Left colon (tissue), 2 donors: ENCODE measurements around the gene ZSCAN22. TPM values are rescaled to one million over a fixed set of nuclear protein-coding genes. Genes with fewer than 3 reads are reported as not detected.

Experiments used
- ATAC-seq: fragments of 200-7000 bp; cut with Tn5 transposase; one replicate; pipeline ENCODE4 v1.9.1; 2020; ENCODE audit warnings: mild to moderate bottlenecking, moderate library complexity
- DNase-seq, 2 donors: peaks; one replicate each; pipeline ENCODE4 v3.0.0-alpha.2; 2020
- intact Hi-C, 2 donors: fragments of 100-400 bp; cut with DNase I in 1 of 2; cut with micrococcal nuclease in 1 of 2; formaldehyde crosslinking; loops; one replicate each; pipeline versions ENCODE4 v1.11.2 to v1.14.0; 2022; cut with DNase I, micrococcal nuclease
- total RNA-seq, 2 donors: library from RNA; stranded (reverse); fragmentation: NEBNext Ultra II Directional; extraction: Animal tissue kit (Norgen Biotek cat#: 25700); gene quantifications; one replicate each; pipeline ENCODE4 v1.2.1, GENCODE V29; 2021
- donor health status: DM: no; HTN: no; CAD: no.
- donor health status: DM: yes; HTN: yes; CAD: no.

ZSCAN22 gene
- total RNA-seq, 2 donors from 2014 or later = 2.6 to 2.8 TPM

- ATAC-seq = no peak
- no peak for DNase-seq
- intact Hi-C loops = no loop called here
These were observed 15.4 kb upstream of the ZSCAN22 start for GRCh38 chr19:58311345-58311865.

GRCh38 chr19:58315580-58315979 is 11.2 kb upstream of the ZSCAN22 start:
- intact Hi-C loops = no loop called here

GRCh38 chr19:58317476-58318072 is 9.2 kb upstream of the ZSCAN22 start:
- no peak for DNase-seq
- intact Hi-C loops = no loop called here
- no peak for ATAC-seq

More at GRCh38 chr19:58315580-58315979, 11.2 kb upstream of the ZSCAN22 start:
- DNase-seq (no peak), ATAC-seq (no peak)

GRCh38 chr19:58318297-58318696 is 8.5 kb upstream of the ZSCAN22 start:
- DNase-seq (no peak), ATAC-seq (no peak)
- intact Hi-C loops = no loop called here

GRCh38 chr19:58319241-58319640 is 7.6 kb upstream of the ZSCAN22 start:
- no peak for DNase-seq
- intact Hi-C loops = no loop called here
- ATAC-seq = no peak

- DNase-seq = no peak
- no peak for ATAC-seq
- intact Hi-C loops = no loop called here
These were observed 1.3 kb upstream of the ZSCAN22 start for GRCh38 chr19:58325311-58326022.

- intact Hi-C loops = no loop called here
- ATAC-seq = peak; percentile 19
- DNase-seq = no peak
These were observed 287 bp upstream of the ZSCAN22 start for GRCh38 chr19:58326501-58326913.

- no peak for DNase-seq
- intact Hi-C loops = no loop called here
These were observed 2.2 kb downstream of the ZSCAN22 start for GRCh38 chr19:58328999-58329398.

GRCh38 chr19:58330458-58330857 is 3.7 kb downstream of the ZSCAN22 start:
- ATAC-seq (no peak), DNase-seq (no peak)
- intact Hi-C loops = no loop called here

More at GRCh38 chr19:58328999-58329398, 2.2 kb downstream of the ZSCAN22 start:
- no peak for ATAC-seq

- ATAC-seq (no peak), DNase-seq (no peak)
- intact Hi-C loops = no loop called here
These were observed 5.9 kb downstream of the ZSCAN22 start for GRCh38 chr19:58332697-58333096.

- intact Hi-C loops = no loop called here
- no peak for ATAC-seq
- no peak for DNase-seq
These were observed 8.0 kb downstream of the ZSCAN22 start for GRCh38 chr19:58334691-58335249.

- intact Hi-C loops = no loop called here
- ATAC-seq (no peak), DNase-seq (no peak)
These were observed 8.8 kb downstream of the ZSCAN22 start for GRCh38 chr19:58335630-58336029.

GRCh38 chr19:58336216-58336615 is 9.4 kb downstream of the ZSCAN22 start:
- intact Hi-C loops = no loop called here
- no peak for DNase-seq
- no peak for ATAC-seq

GRCh38 chr19:58336820-58337219 is 10.0 kb downstream of the ZSCAN22 start:
- intact Hi-C loops = no loop called here
- no peak for DNase-seq

GRCh38 chr19:58338336-58338735 is 11.5 kb downstream of the ZSCAN22 start:
- intact Hi-C loops = no loop called here
- DNase-seq (no peak), ATAC-seq (no peak)

More at GRCh38 chr19:58336820-58337219, 10.0 kb downstream of the ZSCAN22 start:
- no peak for ATAC-seq

GRCh38 chr19:58338825-58339558 is 12.2 kb downstream of the ZSCAN22 start:
- DNase-seq (no peak), ATAC-seq (no peak)
- intact Hi-C loops = no loop called here

GRCh38 chr19:58345558-58345957 is 18.8 kb downstream of the ZSCAN22 start:
- intact Hi-C loops = no loop called here
- DNase-seq (no peak), ATAC-seq (no peak)

GRCh38 chr19:58346961-58347929 is 20.5 kb downstream of the ZSCAN22 start:
- ATAC-seq = peak; percentile 69

More at GRCh38 chr19:58346961-58347929, 20.5 kb downstream of the ZSCAN22 start:
- peak in 1 of 2 donors; percentile 61 for DNase-seq
- intact Hi-C loops = no loop called here
